BE2C (cell line): ENCODE results near the gene DTHD1.

Experiments used
- DNase-seq: peaks from one replicate; pipeline ENCODE4 v3.0.0-alpha.2; 2020
- H3K27me3 ChIP-seq: fragments of 250-450 bp; sonication (Bioruptor Pico); 2 replicates; pipeline ENCODE4 v1.5.1; 2020; ENCODE audit warnings: mild to moderate bottlenecking
- H3K36me3 ChIP-seq: fragments of 250-450 bp; sonication (Bioruptor Pico); 2 replicates; pipeline ENCODE4 v1.5.1; 2020; ENCODE audit warnings: mild to moderate bottlenecking
- H3K4me1 ChIP-seq: fragments of 250-450 bp; sonication (Bioruptor Pico); 2 replicates; pipeline ENCODE4 v1.5.1; 2020
- H3K4me3 ChIP-seq: 2 replicates; pipeline ENCODE4 v1.5.1; 2011; ENCODE audit warnings: low read depth, low read length
- H3K9me3 ChIP-seq: fragments of 250-450 bp; sonication (Bioruptor Pico); 2 replicates; pipeline ENCODE4 v1.5.1; 2020
- TF ChIP-seq, protein P1 (sequence below): IDR thresholded peaks from 2 replicates; pipeline ENCODE4 v1.5.1; 2012; ENCODE audit warnings: mild to moderate bottlenecking, low read depth, low read length

Gene DTHD1

DNA sequence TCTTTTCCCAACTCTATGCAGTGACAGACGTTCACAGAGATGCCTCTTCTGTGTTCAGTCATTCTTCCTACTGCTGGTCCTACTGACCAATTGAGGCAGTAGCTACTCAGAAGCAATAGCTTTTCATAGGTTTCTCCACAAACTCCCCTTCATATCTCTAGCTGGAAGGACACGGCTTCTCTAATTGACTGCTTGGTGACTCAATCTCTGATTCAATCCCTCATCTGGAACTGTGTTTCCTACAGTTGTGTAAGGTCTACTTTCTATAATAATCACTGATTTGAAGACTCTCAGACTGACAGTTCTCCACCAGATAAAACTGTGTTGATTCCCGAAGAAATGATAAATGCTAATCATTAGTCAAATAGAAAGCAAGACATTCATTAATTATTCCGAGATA, 111.5 kb downstream of the DTHD1 start:
- no peaks in the 10 kb centered on the region for H3K36me3 ChIP-seq
- H3K4me3 ChIP-seq, result no peak overlapping the region
- no peak for DNase-seq
- H3K4me1 ChIP-seq, result no peaks in the 10 kb centered on the region
- no peaks in the 10 kb centered on the region for H3K9me3 ChIP-seq
- H3K27me3 ChIP-seq, result no peaks in the 10 kb centered on the region
- TF ChIP-seq, protein P1, sequence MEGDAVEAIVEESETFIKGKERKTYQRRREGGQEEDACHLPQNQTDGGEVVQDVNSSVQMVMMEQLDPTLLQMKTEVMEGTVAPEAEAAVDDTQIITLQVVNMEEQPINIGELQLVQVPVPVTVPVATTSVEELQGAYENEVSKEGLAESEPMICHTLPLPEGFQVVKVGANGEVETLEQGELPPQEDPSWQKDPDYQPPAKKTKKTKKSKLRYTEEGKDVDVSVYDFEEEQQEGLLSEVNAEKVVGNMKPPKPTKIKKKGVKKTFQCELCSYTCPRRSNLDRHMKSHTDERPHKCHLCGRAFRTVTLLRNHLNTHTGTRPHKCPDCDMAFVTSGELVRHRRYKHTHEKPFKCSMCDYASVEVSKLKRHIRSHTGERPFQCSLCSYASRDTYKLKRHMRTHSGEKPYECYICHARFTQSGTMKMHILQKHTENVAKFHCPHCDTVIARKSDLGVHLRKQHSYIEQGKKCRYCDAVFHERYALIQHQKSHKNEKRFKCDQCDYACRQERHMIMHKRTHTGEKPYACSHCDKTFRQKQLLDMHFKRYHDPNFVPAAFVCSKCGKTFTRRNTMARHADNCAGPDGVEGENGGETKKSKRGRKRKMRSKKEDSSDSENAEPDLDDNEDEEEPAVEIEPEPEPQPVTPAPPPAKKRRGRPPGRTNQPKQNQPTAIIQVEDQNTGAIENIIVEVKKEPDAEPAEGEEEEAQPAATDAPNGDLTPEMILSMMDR, result no peak
